ENCODE results near the gene ATP6V0D1.

DNA sequence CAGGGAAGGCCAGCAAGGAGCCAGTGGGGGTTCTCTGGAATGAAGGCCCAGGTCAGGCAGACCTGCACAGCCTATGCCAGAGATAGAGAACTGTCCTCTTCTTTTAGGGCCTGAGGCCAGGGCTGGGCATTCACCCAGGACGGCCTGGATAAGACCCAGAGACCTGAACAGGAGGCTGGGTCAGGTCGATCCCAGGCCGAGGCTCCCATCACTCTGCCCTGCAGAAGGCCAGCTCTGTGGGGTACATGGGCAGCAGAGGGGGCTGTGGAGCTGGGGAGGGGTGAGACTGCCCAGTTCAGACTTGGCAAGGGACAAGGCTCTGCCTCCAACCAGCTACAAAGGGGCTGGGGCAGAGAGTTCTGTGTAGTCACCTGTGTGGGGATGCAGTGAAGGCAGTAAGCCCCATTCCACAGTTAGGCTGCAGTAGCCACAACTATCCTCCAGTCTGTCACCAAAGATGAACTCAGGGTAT lies 35.5 kb downstream of the ATP6V0D1 start:
- TF ChIP-seq POLR2A (IDR thresholded peaks at IDR 0.05; ENCODE audit: low read depth, low read length) (no peak), RAD21 (IDR thresholded peaks at IDR 0.05; ENCODE audit: low read length) (no peak), RFX5 (IDR thresholded peaks at IDR 0.05; ENCODE audit: low read depth, low read length) (no peak), BHLHE40 (IDR thresholded peaks at IDR 0.05; ENCODE audit: low read depth, low read length) (no peak)
- TF ChIP-seq, protein P1, sequence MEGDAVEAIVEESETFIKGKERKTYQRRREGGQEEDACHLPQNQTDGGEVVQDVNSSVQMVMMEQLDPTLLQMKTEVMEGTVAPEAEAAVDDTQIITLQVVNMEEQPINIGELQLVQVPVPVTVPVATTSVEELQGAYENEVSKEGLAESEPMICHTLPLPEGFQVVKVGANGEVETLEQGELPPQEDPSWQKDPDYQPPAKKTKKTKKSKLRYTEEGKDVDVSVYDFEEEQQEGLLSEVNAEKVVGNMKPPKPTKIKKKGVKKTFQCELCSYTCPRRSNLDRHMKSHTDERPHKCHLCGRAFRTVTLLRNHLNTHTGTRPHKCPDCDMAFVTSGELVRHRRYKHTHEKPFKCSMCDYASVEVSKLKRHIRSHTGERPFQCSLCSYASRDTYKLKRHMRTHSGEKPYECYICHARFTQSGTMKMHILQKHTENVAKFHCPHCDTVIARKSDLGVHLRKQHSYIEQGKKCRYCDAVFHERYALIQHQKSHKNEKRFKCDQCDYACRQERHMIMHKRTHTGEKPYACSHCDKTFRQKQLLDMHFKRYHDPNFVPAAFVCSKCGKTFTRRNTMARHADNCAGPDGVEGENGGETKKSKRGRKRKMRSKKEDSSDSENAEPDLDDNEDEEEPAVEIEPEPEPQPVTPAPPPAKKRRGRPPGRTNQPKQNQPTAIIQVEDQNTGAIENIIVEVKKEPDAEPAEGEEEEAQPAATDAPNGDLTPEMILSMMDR (conservative IDR thresholded peaks at IDR 0.05; ENCODE audit: low read depth, low read length) = no peak
